ENCODE results near the gene MIOX. TPM values are rescaled to one million over a fixed set of nuclear protein-coding genes. Genes with fewer than 3 reads are reported as not detected.

MIOX gene
- total and polyA plus RNA-seq, 2 donors (not counting 3 experiments of a cell fraction or from before 2014, with no cell fraction given), result not detected

- DNase-seq (ENCODE audit: low read depth, low spot score) (no peak), FAIRE-seq (no peak)
- H3K4me3 ChIP-seq (replicated peaks in 1 of 3; ENCODE audit: insufficient read depth in 1 of 3, low read depth in 1 of 3, low read length in 3 of 3), result no peak overlapping the region
- dilution Hi-C loops (cut with MboI; ENCODE audit: extremely low pct_ligation_motif_present, low sequenced_read_pairs), result no loop called here
- ChIA-PET CTCF (no interaction called here), POLR2A (no interaction called here)
- BruUV-seq (replicated peaks), result TSS peak; percentile 67
- H4K20me1 ChIP-seq (replicated peaks; ENCODE audit: control insufficient read depth, extremely low read depth, insufficient read depth, low read length), result no peaks in the 10 kb centered on the region
- no peaks in the 10 kb centered on the region for H3K27me3 ChIP-seq (ENCODE audit: control insufficient read depth in 2 of 2, insufficient read depth in 2 of 2, low read length in 2 of 2)
- H3K79me2 ChIP-seq (ENCODE audit: control insufficient read depth, insufficient read depth, low read length), result no peaks in the 10 kb centered on the region
- H3K9me3 ChIP-seq (replicated peaks; ENCODE audit: control insufficient read depth, insufficient read depth, low read length), result no peaks in the 10 kb centered on the region
- no peak for TF ChIP-seq MYC (IDR thresholded peaks at IDR 0.05; ENCODE audit: low read depth, low read length)
- TF ChIP-seq POLR2AphosphoS5 (IDR thresholded peaks at IDR 0.05; ENCODE audit: insufficient read depth, low read depth, low read length), result peak; percentile 4
- peaks cover 6 to 38% of the 10 kb centered on the region in 2 experiments for H3K36me3 ChIP-seq (ENCODE audit: control insufficient read depth in 2 of 2, extremely low read depth in 1 of 2, insufficient read depth in 2 of 2, low read length in 2 of 2)
- no peak overlapping the region for H3K4me2 ChIP-seq (ENCODE audit: insufficient read depth, low read length)
- H3K4me1 ChIP-seq (ENCODE audit: control insufficient read depth, extremely low read depth, insufficient read depth, low read length), result peaks cover 6% of the 10 kb centered on the region
- intact Hi-C loops (cut with micrococcal nuclease), result no loop called here
- H3K9me1 ChIP-seq (replicated peaks; ENCODE audit: control insufficient read depth, extremely low read depth, insufficient read depth, low read length), result no peaks in the 10 kb centered on the region
- no peak overlapping the region for H3K27ac ChIP-seq (ENCODE audit: insufficient read depth, low read depth, low read length)
- H2AFZ ChIP-seq (ENCODE audit: low read depth, low read length), result no peak overlapping the region
- H3K9ac ChIP-seq (replicated peaks; ENCODE audit: extremely low read depth, insufficient read depth, low read length), result no peak overlapping the region
These were observed 39.7 kb upstream of the MIOX start for GRCh38 chr22:50446708-50447575.

DNA sequence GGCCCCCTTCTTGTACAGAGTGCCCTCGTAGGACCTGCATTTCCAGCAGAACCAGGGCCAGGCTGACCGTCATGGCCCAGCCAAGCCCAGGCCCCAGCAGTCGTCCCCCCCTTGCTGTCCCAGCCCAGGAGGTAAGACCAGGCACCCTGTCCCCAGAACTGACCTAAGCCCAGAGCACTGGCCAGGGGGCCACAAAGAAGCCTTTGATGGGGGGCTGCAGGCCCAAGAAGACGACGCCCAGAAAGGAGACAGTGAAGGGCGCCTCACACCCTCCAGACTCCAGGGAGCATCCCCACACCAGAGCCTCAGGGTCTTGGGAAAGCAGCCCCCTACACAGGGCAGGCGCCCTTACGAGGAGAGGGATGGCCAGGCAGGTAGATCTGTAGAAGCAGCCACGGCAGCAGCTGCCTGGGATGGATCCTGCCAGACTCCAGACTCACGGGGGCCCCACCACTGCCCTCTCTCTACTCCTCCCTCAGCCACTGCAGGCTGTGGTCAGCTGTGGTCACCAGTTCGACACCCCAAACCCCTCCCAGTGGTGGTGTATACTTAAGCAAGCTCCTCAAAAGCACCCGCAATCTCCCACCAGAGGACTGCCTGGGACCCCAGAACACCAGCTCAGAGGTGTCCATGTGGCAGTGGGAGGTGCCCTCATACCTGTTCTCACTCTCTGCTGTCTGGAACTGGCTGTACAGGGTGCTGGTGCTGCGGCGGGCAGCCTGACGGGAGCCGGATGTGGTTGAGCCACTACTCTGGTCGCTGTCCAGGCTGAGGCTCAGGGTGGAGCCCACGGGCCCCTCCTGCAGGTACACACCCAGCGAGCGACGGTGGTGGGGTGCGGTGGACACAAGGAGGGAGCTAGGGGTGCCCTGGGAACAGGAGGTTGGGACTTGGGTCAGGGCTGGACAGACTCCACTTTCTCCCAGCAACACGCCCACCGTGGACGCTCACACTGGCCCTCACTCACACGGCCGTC, 38.8 kb upstream of the MIOX start:
- Histone ChIP-seq H3K4me3 (replicated peaks in 1 of 3; ENCODE audit: insufficient read depth in 1 of 3, low read depth in 1 of 3, low read length in 3 of 3) (no peak overlapping the region), H3K9ac (replicated peaks; ENCODE audit: extremely low read depth, insufficient read depth, low read length) (no peak overlapping the region), H3K4me1 (ENCODE audit: control insufficient read depth, extremely low read depth, insufficient read depth, low read length) (peaks cover 6% of the 10 kb centered on the region), H2AFZ (ENCODE audit: low read depth, low read length) (no peak overlapping the region), H3K4me2 (ENCODE audit: insufficient read depth, low read length) (no peak overlapping the region), H3K9me1 (replicated peaks; ENCODE audit: control insufficient read depth, extremely low read depth, insufficient read depth, low read length) (no peaks in the 10 kb centered on the region), H3K79me2 (ENCODE audit: control insufficient read depth, insufficient read depth, low read length) (no peaks in the 10 kb centered on the region), H3K36me3 (ENCODE audit: control insufficient read depth in 2 of 2, extremely low read depth in 1 of 2, insufficient read depth in 2 of 2, low read length in 2 of 2) (peaks cover 6 to 38% of the 10 kb centered on the region in 2 experiments), H3K9me3 (replicated peaks; ENCODE audit: control insufficient read depth, insufficient read depth, low read length) (no peaks in the 10 kb centered on the region), H4K20me1 (replicated peaks; ENCODE audit: control insufficient read depth, extremely low read depth, insufficient read depth, low read length) (no peaks in the 10 kb centered on the region), H3K27me3 (ENCODE audit: control insufficient read depth in 2 of 2, insufficient read depth in 2 of 2, low read length in 2 of 2) (no peaks in the 10 kb centered on the region), H3K27ac (ENCODE audit: insufficient read depth, low read depth, low read length) (no peak overlapping the region)
- CTCF ChIA-PET, result interaction anchor here (1.2 kb wide), 1 partner anchor 78 kb away, joined by 4 read pairs; the partner anchor contains the start of gene SCO2
- FAIRE-seq (no peak), DNase-seq (ENCODE audit: low read depth, low spot score) (no peak)
- no TSS peak for BruUV-seq (replicated peaks)
- POLR2A ChIA-PET, result no interaction called here
- intact Hi-C loops (cut with micrococcal nuclease) (no loop called here), dilution Hi-C loops (cut with MboI; ENCODE audit: extremely low pct_ligation_motif_present, low sequenced_read_pairs) (no loop called here)
- TF ChIP-seq, protein P1, sequence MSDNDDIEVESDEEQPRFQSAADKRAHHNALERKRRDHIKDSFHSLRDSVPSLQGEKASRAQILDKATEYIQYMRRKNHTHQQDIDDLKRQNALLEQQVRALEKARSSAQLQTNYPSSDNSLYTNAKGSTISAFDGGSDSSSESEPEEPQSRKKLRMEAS (IDR thresholded peaks at IDR 0.05; ENCODE audit: insufficient read depth, insufficient read length), result no peak
- TF ChIP-seq CTCF (IDR thresholded peaks at IDR 0.05; ENCODE audit: extremely low read depth in 1 of 2, insufficient read depth in 1 of 2, low read depth in 1 of 2, low read length in 2 of 2) (no peak), POLR2A (IDR thresholded peaks at IDR 0.05; ENCODE audit: low read depth, low read length) (no peak), GATA2 (IDR thresholded peaks at IDR 0.05; ENCODE audit: insufficient read depth, insufficient read length, low read depth, low read length) (no peak), EZH2 (IDR thresholded peaks at IDR 0.05; ENCODE audit: borderline replicate concordance, low read depth, low read length, severe bottlenecking) (no peak)
